HCT116 (cell line): Measurements from ENCODE around the gene HJURP.

ENCODE experiments used
- CTCF ChIP-seq, 3 experiments: fragments of 200-600 bp in 1 of 3; sonication (generic) in 1 of 3; IDR thresholded peaks in 2 of 3; conservative IDR thresholded peaks in 1 of 3; 2 replicates each; pipeline ENCODE4 v1.5.1; 2012 to 2017; ENCODE audit warnings: low read depth in 2 of 3, low read length in 2 of 3, antibody characterized with exemption in 1 of 3, borderline replicate concordance in 1 of 3, control low read depth in 1 of 3, mild to moderate bottlenecking in 1 of 3, mixed read lengths in 1 of 3, mixed run types in 1 of 3, moderate library complexity in 1 of 3; ENCODE audit not compliant: insufficient read depth in 1 of 3
- POLR2A ChIP-seq: IDR thresholded peaks from 2 replicates; pipeline ENCODE4 v1.7.0; 2011; ENCODE audit warnings: borderline replicate concordance; ENCODE audit not compliant: insufficient read depth, insufficient read length; ENCODE audit errors: extremely low read depth
- POLR2AphosphoS5 ChIP-seq: IDR thresholded peaks from 2 replicates; pipeline ENCODE4 v1.6.1; 2011; ENCODE audit warnings: mild to moderate bottlenecking, low read depth, low read length, moderate library complexity

GRCh38 chr2:233847248-233847898 is 7.0 kb downstream of the HJURP start:
- TF ChIP-seq CTCF (IDR thresholded peaks at IDR 0.05 in 2 of 3, conservative IDR thresholded peaks at IDR 0.05 in 1 of 3; ENCODE audit: borderline replicate concordance in 1 of 3, insufficient read depth in 1 of 3, low read depth in 2 of 3, low read length in 2 of 3), result no peak
- TF ChIP-seq POLR2A, result no peak
- TF ChIP-seq POLR2AphosphoS5, result no peak
